K562 (cell line): ENCODE data around the gene EDARADD. TPM values are rescaled to one million over a fixed set of nuclear protein-coding genes. Genes with fewer than 3 reads are reported as not detected.

ENCODE experiments used
- ATAC-seq: fragments of 200-7000 bp; cut with Tn5 transposase; 3 replicates; pipeline ENCODE4 v1.9.1; 2020; ENCODE audit warnings: moderate library complexity
- BruUV-seq: library from RNA; stranded (reverse); fragments of 400-500 nt; replicated peaks from 2 replicates; lab custom pipeline; 2021; lab: Mats Ljungman, UMichigan
- CTCF ChIA-PET: fragments of 300-600 bp; formaldehyde crosslinking; extraction: SDS; loops from one replicate; lab custom pipeline; 2021; ENCODE audit warnings: low intra/inter-chr PET ratio; lab: Yijun Ruan, JAX
- POLR2A ChIA-PET: fragments of 300-600, 350-650 bp; sonication (Branson Sonifier 250); formaldehyde crosslinking; extraction: SDS; loops from one replicate; lab custom pipeline; 2021; ENCODE audit warnings: antibody characterized with exemption, inconsistent platforms; lab: Yijun Ruan, JAX
- DNase-seq, 4 experiments: peaks; one replicate each; pipeline versions ENCODE4 v3.0.0 to v3.0.0-alpha.2; 2011 to 2018; ENCODE audit warnings: low spot score in 3 of 4, mixed read lengths in 3 of 4; ENCODE audit errors: extremely low read depth in 1 of 4
- FAIRE-seq: peaks from 2 replicates; lab custom pipeline; 2011; peaks lifted over from hg19 to GRCh38; lab: Jason Lieb, UNC
- H2AFZ ChIP-seq: 2 replicates; pipeline ENCODE4 v1.6.0; 2011; ENCODE audit warnings: low read depth, low read length, control low read depth, inconsistent platforms
- H3K27ac ChIP-seq: fragments of 200-600 bp; 3 replicates; pipeline ENCODE4 v1.8.0; 2011; ENCODE audit warnings: low read depth, mild to moderate bottlenecking, control low read depth, inconsistent platforms, low read length, moderate library complexity, mixed read lengths; ENCODE audit errors: extremely low read depth
- H3K27me3 ChIP-seq, 2 experiments: fragments of 300-600 bp in 1 of 2; 2 replicates in 1 of 2; 3 replicates in 1 of 2; pipeline versions ENCODE4 v1.6.0 to v1.8.0; 2011; ENCODE audit warnings: inconsistent platforms in 2 of 2, low read length in 2 of 2, mild to moderate bottlenecking in 1 of 2, mixed read lengths in 1 of 2, moderate library complexity in 1 of 2; ENCODE audit not compliant: control insufficient read depth in 2 of 2, insufficient read depth in 2 of 2
- H3K36me3 ChIP-seq: fragments of 300-600 bp; 3 replicates; pipeline ENCODE4 v1.8.0; 2011; ENCODE audit warnings: mild to moderate bottlenecking, low read length, inconsistent platforms; ENCODE audit not compliant: control insufficient read depth, insufficient read depth
- H3K4me1 ChIP-seq, 2 experiments: fragments of 200-600 bp in 1 of 2; replicated peaks in 1 of 2; 2 replicates in 1 of 2; 3 replicates in 1 of 2; pipeline versions ENCODE4 v1.5.1 to v1.8.0; 2011; ENCODE audit warnings: inconsistent platforms in 2 of 2, low read length in 2 of 2, mild to moderate bottlenecking in 1 of 2, mixed read lengths in 1 of 2, moderate library complexity in 1 of 2; ENCODE audit not compliant: control insufficient read depth in 2 of 2, insufficient read depth in 2 of 2
- H3K4me2 ChIP-seq: 2 replicates; pipeline ENCODE4 v1.6.1; 2011; ENCODE audit warnings: low read length, control low read depth, inconsistent platforms, mixed read lengths; ENCODE audit not compliant: insufficient read depth
- H3K4me3 ChIP-seq: fragments of 200-600 bp; sonication (generic), shearing (Covaris generic); 2 replicates; pipeline ENCODE4 v1.5.1; 2016; ENCODE audit warnings: control low read depth, inconsistent platforms
- H3K79me2 ChIP-seq: fragments of 200-600 bp; 3 replicates; pipeline ENCODE4 v1.8.0; 2011; ENCODE audit warnings: low read length, inconsistent platforms; ENCODE audit not compliant: control insufficient read depth, insufficient read depth
- H3K9ac ChIP-seq, 2 experiments: 2 replicates each; pipeline versions ENCODE4 v1.6.0 to v1.6.1; 2011; ENCODE audit warnings: low read depth in 2 of 2, low read length in 2 of 2, control low read depth in 1 of 2, inconsistent platforms in 1 of 2, mild to moderate bottlenecking in 1 of 2, mixed read lengths in 1 of 2; ENCODE audit not compliant: insufficient read depth in 1 of 2
- H3K9me1 ChIP-seq: one replicate; pipeline ENCODE4 v1.6.0; 2011; ENCODE audit warnings: inconsistent platforms, mild to moderate bottlenecking, low read length, moderate library complexity; ENCODE audit not compliant: control insufficient read depth, insufficient read depth
- H3K9me3 ChIP-seq: replicated peaks from 2 replicates; pipeline ENCODE4 v1.5.1; 2011; ENCODE audit warnings: low read depth, low read length, inconsistent platforms; ENCODE audit not compliant: control insufficient read depth, insufficient read depth
- H4K20me1 ChIP-seq: replicated peaks from 2 replicates; pipeline ENCODE4 v1.6.1; 2011; ENCODE audit warnings: low read length, inconsistent platforms, mixed read lengths; ENCODE audit not compliant: control insufficient read depth, insufficient read depth
- DMBX1 ChIP-seq: fragments of 250-450 bp; sonication (Bioruptor Pico); IDR thresholded peaks from 2 replicates; pipeline ENCODE4 v1.8.0; 2022; ENCODE audit warnings: inconsistent platforms, mild to moderate bottlenecking, moderate library complexity, borderline replicate concordance
- EP300 ChIP-seq: IDR thresholded peaks from 2 replicates; pipeline ENCODE4 v1.6.1; 2012; ENCODE audit warnings: low read length, improper control_type of control experiment
- JUND ChIP-seq, 2 experiments: IDR thresholded peaks; 2 replicates in 1 of 2; 3 replicates in 1 of 2; pipeline ENCODE4 v1.6.1; 2011; ENCODE audit warnings: borderline replicate concordance in 2 of 2, low read depth in 2 of 2, low read length in 2 of 2, improper control_type of control experiment in 1 of 2, missing biosample characterization in 1 of 2, missing genetic modification characterization in 1 of 2, missing genetic modification reagents in 1 of 2
- NFE2 ChIP-seq: IDR thresholded peaks from 2 replicates; pipeline ENCODE4 v1.6.1; 2014; ENCODE audit warnings: antibody characterized with exemption, low read depth
- U2AF2 ChIP-seq: fragments of 200-400 bp; formaldehyde crosslinking; optimal IDR thresholded peaks from 2 replicates; pipeline ENCODE3; 2017; ENCODE audit warnings: low read depth, mild to moderate bottlenecking, low read length
- ZNF133 ChIP-seq: fragments of 250-450 bp; sonication (Bioruptor Pico); IDR thresholded peaks from 2 replicates; pipeline ENCODE4 v1.4.0; 2020; ENCODE audit warnings: mild to moderate bottlenecking
- ZNF830 ChIP-seq: fragments of 250-450 bp; sonication (Bioruptor Pico); IDR thresholded peaks from 2 replicates; pipeline ENCODE4 v1.5.0; 2021; ENCODE audit warnings: mild to moderate bottlenecking
- WGBS: fragments of 100-300 bp; shearing (Covaris generic); methylation state at CpG from one replicate; pipeline ENCODE4 v1.1.6; 2016; ENCODE audit warnings: low coverage, mixed read lengths; ENCODE audit not compliant: insufficient coverage; ENCODE audit errors: missing lambda C conversion rate; 5-methylcytosine and 5-hydroxymethylcytosine counted together
- in situ Hi-C: fragments of 300-500 bp; cut with MboI; formaldehyde crosslinking; loops from 4 replicates; pipeline ENCODE4 v1.15.0; 2018; ENCODE audit warnings: inconsistent platforms, mixed read lengths
- intact Hi-C: fragments of 100-400 bp; cut with micrococcal nuclease; formaldehyde crosslinking; loops from 2 replicates; pipeline ENCODE4 v1.14.2; 2022
- polyA plus RNA-seq, 8 experiments: library from polyadenylated mRNA; depleted of rRNA in 4 of 8; stranded (reverse) in 5 of 8; unstranded in 3 of 8; fragments of >200 nt; fragmentation: Nextera tagmentation in 2 of 8; fragmentation: Illumina TruSeq in 1 of 8; extraction: Ambion mirVana in 2 of 8; extraction: Trizol in 1 of 8; gene quantifications; 2 replicates each; pipeline versions ENCODE4 v1.2.1 to v1.2.3, GENCODE V29; 2011 to 2014; ENCODE audit warnings: inconsistent platforms in 1 of 8, missing spikeins in 1 of 8
- total RNA-seq, 7 experiments: library from RNA; depleted of rRNA in 6 of 7; stranded (reverse); fragments of >200 nt in 6 of 7; fragmentation: Illumina TruSeq in 2 of 7; extraction: Trizol in 2 of 7; gene quantifications; 2 replicates each; pipeline versions ENCODE4 v1.2.1 to v1.2.3, GENCODE V29; 2011 to 2021; ENCODE audit warnings: low replicate concordance in 1 of 7
- TF ChIP-seq, protein P1 (sequence below): fragments of 450-650 bp; IDR thresholded peaks from 2 replicates; pipeline ENCODE4 v1.6.1; 2016; ENCODE audit warnings: low read depth
- TF ChIP-seq, protein P2 (sequence below): IDR thresholded peaks from 2 replicates; pipeline ENCODE4 v1.6.1; 2014; ENCODE audit warnings: antibody characterized with exemption
- TF ChIP-seq, protein P3 (sequence below): fragments of 250-450 bp; sonication (Bioruptor Pico); IDR thresholded peaks from 2 replicates; pipeline ENCODE4 v1.4.0; 2020

EDARADD gene
- total and polyA plus RNA-seq, 9 of the 15 experiments (the other 6 are each of a cell fraction or from before 2014, with no cell fraction given): 0.46 to 32.4 (median 20.6) TPM

DNA sequence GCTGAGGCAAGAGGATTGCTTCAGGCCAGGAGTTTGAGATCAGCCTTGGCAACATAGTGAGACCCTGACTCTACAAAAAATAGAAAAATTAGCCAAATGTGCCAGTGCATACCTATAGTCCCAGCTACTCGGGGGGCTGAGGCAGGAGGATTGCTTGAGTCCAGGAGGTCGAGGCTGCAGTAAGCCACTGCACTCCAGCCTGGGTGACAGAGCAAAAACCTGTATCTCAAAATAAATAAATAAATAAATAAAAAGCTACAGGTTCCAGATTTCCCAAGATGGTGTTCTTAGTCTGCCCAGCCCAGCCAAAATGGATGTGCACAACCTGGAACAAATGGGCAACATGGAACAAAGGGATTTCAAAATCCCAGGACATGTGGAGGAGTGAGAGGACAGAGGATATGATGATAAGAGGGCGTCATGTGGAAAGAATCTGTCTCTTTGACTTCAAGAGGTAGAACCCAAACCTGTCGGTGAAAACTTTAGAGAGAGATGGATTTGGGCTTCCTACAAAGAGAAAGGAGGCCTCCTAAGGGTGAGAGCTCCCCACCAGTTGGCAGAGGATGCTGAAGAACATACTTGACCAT, 3.2 kb downstream of the EDARADD start:
- in situ Hi-C loops: no loop called here
- Histone ChIP-seq H2AFZ (no peak overlapping the region), H3K9ac (peak overlapping the region in 1 of 2 experiments; percentile 43; a peak in 1 of 4 replicates), H3K9me1 (no peaks in the 10 kb centered on the region), H3K4me2 (0 out of 2 replicates have a peak overlapping the region, but pooled peaks have one; percentile 10), H4K20me1 (no peaks in the 10 kb centered on the region; the same call in 1 of the 2 replicates), H3K4me3 (no peak overlapping the region), H3K4me1 (peaks cover 22 to 35% of the 10 kb centered on the region in 2 experiments), H3K27me3 (no peaks in the 10 kb centered on the region), H3K27ac (no peak overlapping the region), H3K36me3 (peaks cover 15% of the 10 kb centered on the region; the same call in 1 of the 3 replicates), H3K79me2 (peaks cover 45% of the 10 kb centered on the region), H3K9me3 (no peaks in the 10 kb centered on the region)
- intact Hi-C loops: loop anchor here (5.0 kb wide), 1 partner anchor 115 kb away; the partner anchor contains the start of gene ERO1B
- no TSS peak for BruUV-seq
- ChIA-PET POLR2A (interaction anchor here (0.6 to 7.8 kb wide), 7 partner anchors 9 to 47 kb away, joined by 3 to 47 read pairs (median 4); no protein-coding TSS in a partner anchor), CTCF (no interaction called here)
- FAIRE-seq (no peak), ATAC-seq (no peak), DNase-seq (peak in 1 of 4 experiments; percentile 31)
- WGBS: 15% methylated on average over 4 of the region's 4 CpGs
- TF ChIP-seq, protein P1, sequence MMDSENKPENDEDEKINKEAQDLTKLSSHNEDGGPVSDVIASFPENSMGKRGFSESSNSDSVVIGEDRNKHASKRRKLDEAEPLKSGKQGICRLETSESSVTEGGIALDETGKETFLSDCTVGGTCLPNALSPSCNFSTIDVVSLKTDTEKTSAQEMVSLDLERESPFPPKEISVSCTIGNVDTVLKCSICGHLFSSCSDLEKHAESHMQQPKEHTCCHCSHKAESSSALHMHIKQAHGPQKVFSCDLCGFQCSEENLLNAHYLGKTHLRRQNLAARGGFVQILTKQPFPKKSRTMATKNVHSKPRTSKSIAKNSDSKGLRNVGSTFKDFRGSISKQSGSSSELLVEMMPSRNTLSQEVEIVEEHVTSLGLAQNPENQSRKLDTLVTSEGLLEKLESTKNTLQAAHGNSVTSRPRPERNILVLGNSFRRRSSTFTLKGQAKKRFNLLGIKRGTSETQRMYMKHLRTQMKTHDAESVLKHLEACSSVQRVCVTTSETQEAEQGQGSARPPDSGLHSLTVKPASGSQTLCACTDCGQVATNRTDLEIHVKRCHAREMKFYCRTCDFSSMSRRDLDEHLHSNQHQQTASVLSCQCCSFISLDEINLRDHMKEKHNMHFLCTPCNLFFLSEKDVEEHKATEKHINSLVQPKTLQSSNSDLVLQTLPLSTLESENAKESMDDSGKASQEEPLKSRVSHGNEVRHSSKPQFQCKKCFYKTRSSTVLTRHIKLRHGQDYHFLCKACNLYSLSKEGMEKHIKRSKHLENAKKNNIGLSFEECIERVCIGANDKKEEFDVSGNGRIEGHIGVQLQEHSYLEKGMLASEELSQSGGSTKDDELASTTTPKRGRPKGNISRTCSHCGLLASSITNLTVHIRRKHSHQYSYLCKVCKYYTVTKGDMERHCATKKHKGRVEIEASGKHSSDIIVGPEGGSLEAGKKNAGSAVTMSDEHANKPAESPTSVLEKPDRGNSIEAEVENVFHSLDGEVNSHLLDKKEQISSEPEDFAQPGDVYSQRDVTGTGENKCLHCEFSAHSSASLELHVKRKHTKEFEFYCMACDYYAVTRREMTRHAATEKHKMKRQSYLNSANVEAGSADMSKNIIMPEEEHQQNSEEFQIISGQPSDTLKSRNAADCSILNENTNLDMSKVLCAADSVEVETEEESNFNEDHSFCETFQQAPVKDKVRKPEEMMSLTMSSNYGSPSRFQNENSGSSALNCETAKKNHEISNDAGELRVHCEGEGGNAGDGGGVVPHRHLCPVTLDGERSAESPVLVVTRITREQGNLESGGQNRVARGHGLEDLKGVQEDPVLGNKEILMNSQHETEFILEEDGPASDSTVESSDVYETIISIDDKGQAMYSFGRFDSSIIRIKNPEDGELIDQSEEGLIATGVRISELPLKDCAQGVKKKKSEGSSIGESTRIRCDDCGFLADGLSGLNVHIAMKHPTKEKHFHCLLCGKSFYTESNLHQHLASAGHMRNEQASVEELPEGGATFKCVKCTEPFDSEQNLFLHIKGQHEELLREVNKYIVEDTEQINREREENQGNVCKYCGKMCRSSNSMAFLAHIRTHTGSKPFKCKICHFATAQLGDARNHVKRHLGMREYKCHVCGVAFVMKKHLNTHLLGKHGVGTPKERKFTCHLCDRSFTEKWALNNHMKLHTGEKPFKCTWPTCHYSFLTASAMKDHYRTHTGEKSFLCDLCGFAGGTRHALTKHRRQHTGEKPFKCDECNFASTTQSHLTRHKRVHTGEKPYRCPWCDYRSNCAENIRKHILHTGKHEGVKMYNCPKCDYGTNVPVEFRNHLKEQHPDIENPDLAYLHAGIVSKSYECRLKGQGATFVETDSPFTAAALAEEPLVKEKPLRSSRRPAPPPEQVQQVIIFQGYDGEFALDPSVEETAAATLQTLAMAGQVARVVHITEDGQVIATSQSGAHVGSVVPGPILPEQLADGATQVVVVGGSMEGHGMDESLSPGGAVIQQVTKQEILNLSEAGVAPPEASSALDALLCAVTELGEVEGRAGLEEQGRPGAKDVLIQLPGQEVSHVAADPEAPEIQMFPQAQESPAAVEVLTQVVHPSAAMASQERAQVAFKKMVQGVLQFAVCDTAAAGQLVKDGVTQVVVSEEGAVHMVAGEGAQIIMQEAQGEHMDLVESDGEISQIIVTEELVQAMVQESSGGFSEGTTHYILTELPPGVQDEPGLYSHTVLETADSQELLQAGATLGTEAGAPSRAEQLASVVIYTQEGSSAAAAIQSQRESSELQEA: no peak
- TF ChIP-seq DMBX1 (CRISPR knock-in tag): peak; percentile 28; the same call in 1 of the 2 replicates
- TF ChIP-seq, protein P2, sequence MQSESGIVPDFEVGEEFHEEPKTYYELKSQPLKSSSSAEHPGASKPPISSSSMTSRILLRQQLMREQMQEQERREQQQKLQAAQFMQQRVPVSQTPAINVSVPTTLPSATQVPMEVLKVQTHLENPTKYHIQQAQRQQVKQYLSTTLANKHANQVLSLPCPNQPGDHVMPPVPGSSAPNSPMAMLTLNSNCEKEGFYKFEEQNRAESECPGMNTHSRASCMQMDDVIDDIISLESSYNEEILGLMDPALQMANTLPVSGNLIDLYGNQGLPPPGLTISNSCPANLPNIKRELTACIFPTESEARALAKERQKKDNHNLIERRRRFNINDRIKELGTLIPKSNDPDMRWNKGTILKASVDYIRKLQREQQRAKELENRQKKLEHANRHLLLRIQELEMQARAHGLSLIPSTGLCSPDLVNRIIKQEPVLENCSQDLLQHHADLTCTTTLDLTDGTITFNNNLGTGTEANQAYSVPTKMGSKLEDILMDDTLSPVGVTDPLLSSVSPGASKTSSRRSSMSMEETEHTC: no peak
- 0 out of 2 replicates have a peak, but pooled peaks have one; percentile 43 for TF ChIP-seq ZNF830 (CRISPR knock-in tag)
- TF ChIP-seq, protein P3, sequence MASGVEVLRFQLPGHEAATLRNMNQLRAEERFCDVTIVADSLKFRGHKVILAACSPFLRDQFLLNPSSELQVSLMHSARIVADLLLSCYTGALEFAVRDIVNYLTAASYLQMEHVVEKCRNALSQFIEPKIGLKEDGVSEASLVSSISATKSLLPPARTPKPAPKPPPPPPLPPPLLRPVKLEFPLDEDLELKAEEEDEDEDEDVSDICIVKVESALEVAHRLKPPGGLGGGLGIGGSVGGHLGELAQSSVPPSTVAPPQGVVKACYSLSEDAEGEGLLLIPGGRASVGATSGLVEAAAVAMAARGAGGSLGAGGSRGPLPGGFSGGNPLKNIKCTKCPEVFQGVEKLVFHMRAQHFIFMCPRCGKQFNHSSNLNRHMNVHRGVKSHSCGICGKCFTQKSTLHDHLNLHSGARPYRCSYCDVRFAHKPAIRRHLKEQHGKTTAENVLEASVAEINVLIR: 0 out of 2 replicates have a peak, but pooled peaks have one; percentile 20
- TF ChIP-seq ZNF133 (CRISPR knock-in tag): no peak
- no peak for TF ChIP-seq U2AF2
- peak; percentile 55; the same call in 1 of the 2 replicates for TF ChIP-seq JUND (IDR thresholded peaks at IDR 0.05; ENCODE audit: borderline replicate concordance, low read depth, low read length)
- no peak; the same call in 2 of the 3 replicates for TF ChIP-seq JUND (tag; IDR thresholded peaks at IDR 0.05; ENCODE audit: borderline replicate concordance, low read depth, low read length)
- peak; percentile 50; the same call in 1 of the 2 replicates for TF ChIP-seq NFE2
- peak; percentile 25; the same call in 1 of the 2 replicates for TF ChIP-seq EP300
